Gastrocnemius medialis (tissue), 4 donors: ENCODE measurements around the gene ANKRD17. TPM values are rescaled to one million over a fixed set of nuclear protein-coding genes. Genes with fewer than 3 reads are reported as not detected.

Experiments
- ATAC-seq, 2 donors: fragments of 150-250 bp; one replicate each; pipeline ENCODE4 v1.9.1; 2016
- DNase-seq, 2 donors: peaks; one replicate each; pipeline ENCODE4 v3.0.0-alpha.2; 2019
- H3K27ac ChIP-seq, 4 donors: fragments of 200-600 bp; sonication (generic); 1 replicate in 1 of 4; 2 replicates in 3 of 4; pipeline ENCODE4 v1.5.1; 2016 to 2018; ENCODE audit warnings: mild to moderate bottlenecking in 2 of 4, moderate library complexity in 1 of 4
- H3K27me3 ChIP-seq, 3 donors: fragments of 200-600 bp; sonication (generic) in 2 of 3; 1 replicate in 1 of 3; 2 replicates in 2 of 3; pipeline versions ENCODE4 v1.5.1 to v1.6.0; 2016 to 2019; ENCODE audit warnings: mild to moderate bottlenecking in 1 of 3, moderate library complexity in 1 of 3
- H3K36me3 ChIP-seq, 2 donors: fragments of 200-600 bp; sonication (generic) in 1 of 2; one replicate each; pipeline ENCODE4 v1.5.1; 2017 to 2018
- H3K4me1 ChIP-seq, 2 donors: fragments of 200-600 bp; sonication (generic) in 1 of 2; one replicate each; pipeline ENCODE4 v1.5.1; 2016 to 2017; ENCODE audit warnings: mild to moderate bottlenecking in 2 of 2
- H3K4me3 ChIP-seq, 4 donors: fragments of 200-600 bp; sonication (generic) in 3 of 4; 1 replicate in 1 of 4; 2 replicates in 3 of 4; pipeline ENCODE4 v1.5.1; 2016 to 2019; ENCODE audit warnings: mild to moderate bottlenecking in 2 of 4
- H3K9me3 ChIP-seq, 3 donors: fragments of 200-600 bp; sonication (generic) in 2 of 3; 1 replicate in 1 of 3; 2 replicates in 2 of 3; pipeline ENCODE4 v1.5.1; 2016 to 2019
- CTCF ChIP-seq, 5 experiments: fragments of 450-650 bp in 3 of 5; fragments of 200-600 bp in 2 of 5; sonication (generic) in 2 of 5; IDR thresholded peaks in 4 of 5; conservative IDR thresholded peaks in 1 of 5; 1 replicate in 4 of 5; 2 replicates in 1 of 5; pipeline ENCODE4 v1.5.1; 2016 to 2019; ENCODE audit warnings: antibody characterized with exemption in 5 of 5, mild to moderate bottlenecking in 3 of 5, moderate library complexity in 3 of 5
- POLR2A ChIP-seq, 2 donors: fragments of 450-650 bp; IDR thresholded peaks; one replicate each; pipeline ENCODE4 v1.6.1; 2017; ENCODE audit warnings: antibody characterized with exemption in 2 of 2, mild to moderate bottlenecking in 2 of 2, moderate library complexity in 2 of 2
- in situ Hi-C, 4 donors: fragments of 200-750 bp; cut with MboI; loops; one replicate each; pipeline versions ENCODE4 v1.15.0 to v1.8.0; 2017; ENCODE audit warnings: low sequenced_read_pairs in 4 of 4
- intact Hi-C: fragments of 100-400 bp; cut with DNase I; formaldehyde crosslinking; loops from one replicate; pipeline ENCODE4 v1.15.1; 2023; ENCODE audit warnings: low total_unique reads
- total RNA-seq, 4 donors: library from RNA; depleted of rRNA; stranded (reverse); fragments of >200 nt; gene quantifications; one replicate each; pipeline versions ENCODE4 v1.1.0 to v1.2.3, GENCODE V29; 2016

The ANKRD17 gene
- total RNA-seq, 4 donors from 2014 or later = 40.8 to 68.5 (median 54.8) TPM

GRCh38 chr4:73139245-73139644 lies 119.4 kb downstream of the ANKRD17 start:
- peak overlapping the region in 3 of 4 donors; percentile 6 to 33 (median 12) for H3K27ac ChIP-seq
- DNase-seq = no peak
- intact Hi-C loops = no loop called here

GRCh38 chr4:73137121-73137520 lies 121.5 kb downstream of the ANKRD17 start:
- in situ Hi-C loops = loop anchor here in 3 of 4 donors (10.0 to 25.0 kb wide), 2 partner anchors 118 to 125 kb away; partner anchors contain the start of gene ANKRD17 (in 3 of the 3)
- DNase-seq = no peak
- TF ChIP-seq CTCF (IDR thresholded peaks at IDR 0.05 in 4 of 5, conservative IDR thresholded peaks at IDR 0.05 in 1 of 5) = no peak
- no peak for TF ChIP-seq POLR2A (IDR thresholded peaks at IDR 0.05)

More at GRCh38 chr4:73139245-73139644, 119.4 kb downstream of the ANKRD17 start:
- H3K4me1 ChIP-seq = peaks cover 0 to 6% of the 10 kb centered on the region in 2 donors
- no peak overlapping the region for H3K4me3 ChIP-seq
- no peaks in the 10 kb centered on the region for H3K9me3 ChIP-seq
- peak in 1 of 2 donors; percentile 33 for ATAC-seq
- peaks cover 0 to 66% of the 10 kb centered on the region in 2 donors for H3K36me3 ChIP-seq
- no peaks in the 10 kb centered on the region for H3K27me3 ChIP-seq
- no peak for TF ChIP-seq POLR2A (IDR thresholded peaks at IDR 0.05)
- TF ChIP-seq CTCF (IDR thresholded peaks at IDR 0.05 in 4 of 5, conservative IDR thresholded peaks at IDR 0.05 in 1 of 5) = no peak
- in situ Hi-C loops = loop anchor here in 3 of 4 donors (10.0 to 25.0 kb wide), 2 partner anchors 116 to 123 kb away; partner anchors contain the start of gene ANKRD17 (in 3 of the 3)

GRCh38 chr4:73133784-73134183 lies 124.8 kb downstream of the ANKRD17 start:
- intact Hi-C loops = no loop called here
- Histone ChIP-seq H3K36me3 (peaks cover 0 to 43% of the 10 kb centered on the region in 2 donors), H3K27me3 (no peaks in the 10 kb centered on the region)

More at GRCh38 chr4:73137121-73137520, 121.5 kb downstream of the ANKRD17 start:
- H3K36me3 ChIP-seq = peaks cover 0 to 59% of the 10 kb centered on the region in 2 donors
- H3K9me3 ChIP-seq = no peaks in the 10 kb centered on the region
- no peak overlapping the region for H3K4me3 ChIP-seq
- no peaks in the 10 kb centered on the region for H3K27me3 ChIP-seq
- H3K4me1 ChIP-seq = peaks cover 0 to 9% of the 10 kb centered on the region in 2 donors
- H3K27ac ChIP-seq = no peak overlapping the region
- no peak for ATAC-seq
- intact Hi-C loops = no loop called here

GRCh38 chr4:73131281-73131680 lies 127.3 kb downstream of the ANKRD17 start:
- H3K27ac ChIP-seq = no peak overlapping the region
- intact Hi-C loops = no loop called here
- H3K9me3 ChIP-seq = no peaks in the 10 kb centered on the region
- in situ Hi-C loops = loop anchor here in 3 of 4 donors (10.0 to 25.0 kb wide), 2 partner anchors 124 to 131 kb away; partner anchors contain the start of gene ANKRD17 (in 3 of the 3)
- DNase-seq (no peak), ATAC-seq (no peak)
- H3K27me3 ChIP-seq = no peaks in the 10 kb centered on the region
- H3K4me3 ChIP-seq = no peak overlapping the region
- peaks cover 0 to 3% of the 10 kb centered on the region in 2 donors for H3K4me1 ChIP-seq
- H3K36me3 ChIP-seq = peaks cover 0 to 30% of the 10 kb centered on the region in 2 donors
- no peak for TF ChIP-seq CTCF (IDR thresholded peaks at IDR 0.05 in 4 of 5, conservative IDR thresholded peaks at IDR 0.05 in 1 of 5)

More at GRCh38 chr4:73133784-73134183, 124.8 kb downstream of the ANKRD17 start:
- Histone ChIP-seq H3K9me3 (no peaks in the 10 kb centered on the region), H3K4me1 (peaks cover 0 to 3% of the 10 kb centered on the region in 2 donors), H3K4me3 (no peak overlapping the region), H3K27ac (peak overlapping the region; percentile 19 to 52 (median 43))
- DNase-seq = no peak
- TF ChIP-seq CTCF (IDR thresholded peaks at IDR 0.05 in 4 of 5, conservative IDR thresholded peaks at IDR 0.05 in 1 of 5) = no peak
- no peak for TF ChIP-seq POLR2A (IDR thresholded peaks at IDR 0.05)
- peak in 1 of 2 donors; percentile 69 for ATAC-seq
- in situ Hi-C loops = loop anchor here in 3 of 4 donors (10.0 to 25.0 kb wide), 2 partner anchors 121 to 129 kb away; partner anchors contain the start of gene ANKRD17 (in 3 of the 3)
